Right lobe of liver (tissue), 4 donors: ENCODE measurements around the gene PRKAA1.

ENCODE experiments used
- CTCF ChIP-seq, 4 donors: fragments of 200-600 bp in 3 of 4; fragments of 450-650 bp in 1 of 4; IDR thresholded peaks; one replicate each; pipeline versions ENCODE4 v1.5.1 to v1.8.0; 2016 to 2022; ENCODE audit warnings: antibody characterized with exemption in 4 of 4, mild to moderate bottlenecking in 2 of 4
- POLR2A ChIP-seq: fragments of 450-650 bp; IDR thresholded peaks from one replicate; pipeline ENCODE4 v1.6.1; 2017; ENCODE audit warnings: antibody characterized with exemption, mild to moderate bottlenecking
- donor health status: DM: no; HTN: no; CAD: no.
- donor health status: DM: no; HTN: no; CAD: no.
- donor health status: DM: no; HTN: yes; CAD: no.

- TF ChIP-seq CTCF (IDR thresholded peaks at IDR 0.05): no peak
- no peak for TF ChIP-seq POLR2A
Observed at GRCh38 chr5:40799258-40799657, 1.1 kb upstream of the PRKAA1 start.
